Esophagus muscularis mucosa (tissue), 4 donors: ENCODE results near the gene JARID2.

Source experiments
- EP300 ChIP-seq: sonication (generic); formaldehyde crosslinking; IDR thresholded peaks from one replicate; pipeline ENCODE4 v1.6.1; 2017; ENCODE audit warnings: antibody characterized with exemption
- POLR2A ChIP-seq: fragments of 450-650 bp; IDR thresholded peaks from one replicate; pipeline ENCODE4 v1.6.1; 2017; ENCODE audit warnings: antibody characterized with exemption, moderate library complexity, mild to moderate bottlenecking, low read depth
- TF ChIP-seq, protein P1 (sequence below), 3 experiments: fragments of 200-600 bp in 2 of 3; fragments of 450-650 bp in 1 of 3; sonication (generic) in 2 of 3; IDR thresholded peaks; one replicate each; pipeline ENCODE4 v1.5.1; 2017 to 2019; ENCODE audit warnings: antibody characterized with exemption in 3 of 3, mild to moderate bottlenecking in 2 of 3, moderate library complexity in 1 of 3

DNA sequence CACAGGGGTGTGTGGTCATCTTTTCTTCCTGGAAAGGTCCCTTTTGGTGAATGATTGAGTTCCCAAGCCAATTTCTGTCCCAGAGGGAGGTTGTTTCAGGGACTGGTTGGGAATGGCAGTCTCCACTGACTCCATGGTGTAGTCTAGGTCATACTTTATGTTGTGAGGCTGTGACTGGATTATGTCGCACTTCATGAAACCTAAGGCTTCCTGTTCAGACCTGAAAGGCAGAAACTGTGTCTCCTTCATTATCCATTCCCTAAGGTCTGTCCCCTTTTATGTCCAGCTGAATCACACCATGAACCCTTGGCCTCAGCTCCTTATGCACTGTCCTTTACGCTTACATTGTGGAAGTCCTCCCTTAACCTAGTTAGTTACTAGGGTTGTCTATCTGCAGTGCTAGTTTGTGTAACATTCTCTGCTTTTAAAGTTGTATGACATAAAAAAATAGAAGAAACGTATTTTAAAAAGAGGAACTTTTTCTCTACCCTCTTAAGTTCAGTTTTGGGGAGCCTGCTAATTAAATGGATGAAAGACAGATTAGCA lies 191.3 kb downstream of the JARID2 start:
- TF ChIP-seq, protein P1, sequence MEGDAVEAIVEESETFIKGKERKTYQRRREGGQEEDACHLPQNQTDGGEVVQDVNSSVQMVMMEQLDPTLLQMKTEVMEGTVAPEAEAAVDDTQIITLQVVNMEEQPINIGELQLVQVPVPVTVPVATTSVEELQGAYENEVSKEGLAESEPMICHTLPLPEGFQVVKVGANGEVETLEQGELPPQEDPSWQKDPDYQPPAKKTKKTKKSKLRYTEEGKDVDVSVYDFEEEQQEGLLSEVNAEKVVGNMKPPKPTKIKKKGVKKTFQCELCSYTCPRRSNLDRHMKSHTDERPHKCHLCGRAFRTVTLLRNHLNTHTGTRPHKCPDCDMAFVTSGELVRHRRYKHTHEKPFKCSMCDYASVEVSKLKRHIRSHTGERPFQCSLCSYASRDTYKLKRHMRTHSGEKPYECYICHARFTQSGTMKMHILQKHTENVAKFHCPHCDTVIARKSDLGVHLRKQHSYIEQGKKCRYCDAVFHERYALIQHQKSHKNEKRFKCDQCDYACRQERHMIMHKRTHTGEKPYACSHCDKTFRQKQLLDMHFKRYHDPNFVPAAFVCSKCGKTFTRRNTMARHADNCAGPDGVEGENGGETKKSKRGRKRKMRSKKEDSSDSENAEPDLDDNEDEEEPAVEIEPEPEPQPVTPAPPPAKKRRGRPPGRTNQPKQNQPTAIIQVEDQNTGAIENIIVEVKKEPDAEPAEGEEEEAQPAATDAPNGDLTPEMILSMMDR (IDR thresholded peaks at IDR 0.05), result no peak
- TF ChIP-seq POLR2A (no peak), EP300 (no peak)
